ENCODE data around the gene PLEKHM3. TPM values are rescaled to one million over a fixed set of nuclear protein-coding genes. Genes with fewer than 3 reads are reported as not detected.

The PLEKHM3 gene
- total RNA-seq, 1 donor from 2014 or later: 9.1 TPM

DNA sequence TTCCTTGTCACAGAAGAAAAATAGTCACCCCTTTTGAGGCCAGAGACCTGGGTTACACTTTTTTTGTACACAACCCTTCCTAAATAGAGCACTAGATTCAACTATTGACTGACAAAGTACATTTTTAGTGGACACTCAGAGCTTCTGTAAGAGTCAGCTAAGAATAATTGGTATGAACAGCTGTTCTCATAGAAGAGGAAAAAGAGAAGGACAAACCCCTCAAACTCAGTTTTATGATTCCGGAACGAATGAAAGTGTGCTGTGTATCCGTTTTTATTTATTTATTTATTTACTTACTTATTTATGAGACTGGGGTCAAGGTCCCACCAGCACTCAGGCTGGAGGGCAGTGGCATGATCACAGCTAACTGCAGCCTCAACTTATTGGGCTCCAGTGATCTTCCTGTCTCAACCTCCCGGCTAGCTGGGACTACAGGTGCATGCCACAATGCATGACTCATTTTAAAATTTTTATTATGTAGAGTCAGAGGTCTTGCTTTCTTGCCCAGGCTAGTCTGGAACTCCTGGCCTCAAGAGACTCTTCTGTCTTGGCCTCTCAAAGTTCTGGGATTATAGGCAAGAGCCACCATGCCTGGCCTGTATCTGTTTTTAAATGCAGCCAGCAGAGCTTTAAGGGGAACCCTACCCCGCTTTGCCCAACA lies 219.6 kb downstream of the PLEKHM3 start:
- Mint-ChIP-seq H3K27me3 (ENCODE audit: low read depth) (peaks cover 1% of the 10 kb centered on the region), H3K9me3 (ENCODE audit: low read depth) (no peaks in the 10 kb centered on the region), H3K4me1 (ENCODE audit: low read depth) (peaks cover 3% of the 10 kb centered on the region), H3K36me3 (ENCODE audit: low read depth) (no peaks in the 10 kb centered on the region), H3K27ac (ENCODE audit: unreplicated experiment) (no peak overlapping the region), H3K4me3 (ENCODE audit: unreplicated experiment) (no peak overlapping the region)
- DNase-seq (ENCODE audit: low spot score): no peak
- TF ChIP-seq, protein P1, sequence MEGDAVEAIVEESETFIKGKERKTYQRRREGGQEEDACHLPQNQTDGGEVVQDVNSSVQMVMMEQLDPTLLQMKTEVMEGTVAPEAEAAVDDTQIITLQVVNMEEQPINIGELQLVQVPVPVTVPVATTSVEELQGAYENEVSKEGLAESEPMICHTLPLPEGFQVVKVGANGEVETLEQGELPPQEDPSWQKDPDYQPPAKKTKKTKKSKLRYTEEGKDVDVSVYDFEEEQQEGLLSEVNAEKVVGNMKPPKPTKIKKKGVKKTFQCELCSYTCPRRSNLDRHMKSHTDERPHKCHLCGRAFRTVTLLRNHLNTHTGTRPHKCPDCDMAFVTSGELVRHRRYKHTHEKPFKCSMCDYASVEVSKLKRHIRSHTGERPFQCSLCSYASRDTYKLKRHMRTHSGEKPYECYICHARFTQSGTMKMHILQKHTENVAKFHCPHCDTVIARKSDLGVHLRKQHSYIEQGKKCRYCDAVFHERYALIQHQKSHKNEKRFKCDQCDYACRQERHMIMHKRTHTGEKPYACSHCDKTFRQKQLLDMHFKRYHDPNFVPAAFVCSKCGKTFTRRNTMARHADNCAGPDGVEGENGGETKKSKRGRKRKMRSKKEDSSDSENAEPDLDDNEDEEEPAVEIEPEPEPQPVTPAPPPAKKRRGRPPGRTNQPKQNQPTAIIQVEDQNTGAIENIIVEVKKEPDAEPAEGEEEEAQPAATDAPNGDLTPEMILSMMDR (IDR thresholded peaks at IDR 0.05): no peak

DNA sequence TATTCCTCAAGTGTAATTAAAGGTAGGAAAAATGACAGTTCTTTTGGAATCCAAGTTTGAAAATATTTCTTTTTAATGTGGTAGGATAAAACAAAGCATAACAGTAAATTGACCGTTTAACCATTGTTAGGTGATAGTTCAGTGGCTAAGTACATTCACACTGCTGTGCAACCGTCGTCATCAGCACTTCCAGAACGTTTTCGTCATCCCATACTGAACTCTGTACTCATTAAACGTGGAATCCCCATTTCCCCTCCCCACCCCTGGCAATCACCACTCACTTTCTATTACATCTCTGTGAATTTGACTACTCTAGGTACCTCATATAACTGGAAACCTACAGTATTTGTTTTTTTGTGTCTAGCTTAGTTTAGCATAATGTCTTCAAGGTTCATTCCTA lies 222.7 kb downstream of the PLEKHM3 start:
- H3K27me3 Mint-ChIP-seq (ENCODE audit: low read depth): peaks cover 1% of the 10 kb centered on the region
- H3K9me3 Mint-ChIP-seq (ENCODE audit: low read depth): no peaks in the 10 kb centered on the region
- TF ChIP-seq, protein P1 (IDR thresholded peaks at IDR 0.05): no peak
- H3K4me3 Mint-ChIP-seq (ENCODE audit: unreplicated experiment): no peak overlapping the region
- no peak overlapping the region for H3K27ac Mint-ChIP-seq (ENCODE audit: unreplicated experiment)
- no peak for DNase-seq (ENCODE audit: low spot score)
- no peaks in the 10 kb centered on the region for H3K36me3 Mint-ChIP-seq (ENCODE audit: low read depth)
- H3K4me1 Mint-ChIP-seq (ENCODE audit: low read depth): peaks cover 3% of the 10 kb centered on the region

DNA sequence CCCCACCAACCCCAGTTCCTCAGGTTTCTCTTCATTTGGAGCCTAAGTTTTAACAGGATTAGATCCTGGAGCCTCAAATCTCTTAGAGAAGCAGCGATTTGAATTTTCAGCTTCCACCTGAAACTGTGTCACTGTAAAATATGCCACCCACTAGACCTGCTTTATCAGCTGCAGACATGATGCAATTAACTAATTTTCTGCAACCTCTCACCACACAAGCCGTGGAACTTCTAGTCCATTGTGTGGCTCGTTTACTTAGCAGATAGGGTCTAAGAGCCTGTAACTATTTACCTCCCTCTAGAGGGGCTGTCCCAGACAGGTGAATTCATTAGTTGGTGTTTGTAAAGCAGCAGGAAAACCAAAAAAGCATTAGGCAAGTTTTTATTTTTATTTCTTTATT lies 224.1 kb downstream of the PLEKHM3 start:
- Mint-ChIP-seq H3K9me3 (ENCODE audit: low read depth) (no peaks in the 10 kb centered on the region), H3K27me3 (ENCODE audit: low read depth) (no peaks in the 10 kb centered on the region), H3K27ac (ENCODE audit: unreplicated experiment) (no peak overlapping the region), H3K36me3 (ENCODE audit: low read depth) (no peaks in the 10 kb centered on the region), H3K4me3 (ENCODE audit: unreplicated experiment) (no peak overlapping the region), H3K4me1 (ENCODE audit: low read depth) (no peaks in the 10 kb centered on the region)
- no peak for DNase-seq (ENCODE audit: low spot score)
- TF ChIP-seq, protein P1 (IDR thresholded peaks at IDR 0.05): no peak

DNA sequence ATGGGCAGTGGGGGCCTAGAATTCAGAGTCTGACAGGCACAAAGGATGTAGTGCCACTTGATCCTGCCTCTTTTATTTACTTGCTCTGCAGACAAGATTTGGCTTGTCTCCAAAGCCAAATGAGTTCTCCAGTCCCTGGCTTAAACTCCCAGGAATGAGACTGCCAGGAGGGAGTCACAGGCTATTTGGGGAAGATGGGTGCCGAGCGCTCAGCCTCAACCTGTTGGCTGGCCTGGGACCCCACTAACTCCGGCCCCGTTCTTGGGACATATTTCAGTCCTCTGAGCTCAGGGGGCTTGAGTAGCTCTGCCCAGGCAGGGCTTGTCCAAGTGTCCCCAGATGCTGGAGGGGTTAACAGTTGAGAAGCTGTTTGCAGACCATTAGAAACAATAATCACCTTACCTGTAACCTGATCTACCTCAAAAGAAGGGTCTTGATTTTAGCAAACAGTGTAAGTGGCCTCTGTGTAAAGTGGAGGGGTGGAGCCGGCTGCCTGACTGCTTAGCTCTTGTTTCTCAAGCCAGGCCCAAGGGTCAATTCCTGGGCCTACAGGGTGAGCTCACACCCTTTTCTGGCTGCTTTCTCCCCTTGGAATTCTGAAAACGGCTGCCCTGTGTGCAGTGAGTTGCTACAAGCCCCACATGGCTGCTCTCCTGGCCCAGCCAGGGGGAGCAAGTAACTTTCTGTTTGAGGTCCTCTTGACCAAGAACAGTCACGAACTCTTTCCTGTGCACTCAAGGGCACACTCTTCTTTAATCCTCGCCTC lies 228.6 kb downstream of the PLEKHM3 start:
- TF ChIP-seq, protein P1 (IDR thresholded peaks at IDR 0.05): no peak
- no peak for DNase-seq (ENCODE audit: low spot score)
- Mint-ChIP-seq H3K4me3 (ENCODE audit: unreplicated experiment) (no peak overlapping the region), H3K9me3 (ENCODE audit: low read depth) (no peaks in the 10 kb centered on the region), H3K4me1 (ENCODE audit: low read depth) (peaks cover 5% of the 10 kb centered on the region), H3K27me3 (ENCODE audit: low read depth) (no peaks in the 10 kb centered on the region), H3K27ac (ENCODE audit: unreplicated experiment) (no peak overlapping the region), H3K36me3 (ENCODE audit: low read depth) (no peaks in the 10 kb centered on the region)

DNA sequence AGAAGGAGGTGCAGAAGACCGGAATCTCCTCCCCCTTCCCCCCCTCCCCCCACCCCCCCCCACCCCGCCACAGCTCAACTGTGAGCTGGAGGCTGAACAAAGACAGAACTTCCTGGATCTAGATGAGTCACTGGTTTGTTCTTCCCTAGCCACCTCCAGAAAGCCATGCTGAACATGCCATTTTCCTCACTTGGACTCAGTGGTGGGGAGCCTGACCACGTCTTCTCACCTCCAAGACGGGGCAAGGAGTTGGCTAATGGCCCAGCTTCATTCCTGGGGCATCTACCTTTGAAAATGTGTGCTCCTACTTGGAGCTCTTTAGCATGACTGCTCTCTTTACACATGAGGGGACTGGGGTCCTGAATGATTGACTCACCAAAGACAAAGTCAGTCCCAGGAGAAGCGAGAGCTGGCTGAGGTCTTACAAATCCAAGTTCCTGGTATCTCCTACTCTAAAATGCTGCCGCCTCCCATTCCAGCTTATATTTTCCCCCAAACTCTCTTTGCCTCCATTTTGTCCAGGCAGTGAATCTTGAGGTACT lies 233.0 kb downstream of the PLEKHM3 start:
- H3K4me3 Mint-ChIP-seq (ENCODE audit: unreplicated experiment): no peak overlapping the region
- TF ChIP-seq, protein P1 (IDR thresholded peaks at IDR 0.05): no peak
- DNase-seq (ENCODE audit: low spot score): no peak
- H3K9me3 Mint-ChIP-seq (ENCODE audit: low read depth): no peaks in the 10 kb centered on the region
- H3K27ac Mint-ChIP-seq (ENCODE audit: unreplicated experiment): no peak overlapping the region
- H3K4me1 Mint-ChIP-seq (ENCODE audit: low read depth): peaks cover 5% of the 10 kb centered on the region
- H3K27me3 Mint-ChIP-seq (ENCODE audit: low read depth): no peaks in the 10 kb centered on the region
- no peaks in the 10 kb centered on the region for H3K36me3 Mint-ChIP-seq (ENCODE audit: low read depth)

All from chondrocyte (in vitro differentiated cells).